Measurements from ENCODE around the gene ANKMY1. TPM values are rescaled to one million over a fixed set of nuclear protein-coding genes. Genes with fewer than 3 reads are reported as not detected.

Gene ANKMY1
- total RNA-seq, 4 donors from 2014 or later, result 13.3 to 40.8 (median 22.0) TPM

DNA sequence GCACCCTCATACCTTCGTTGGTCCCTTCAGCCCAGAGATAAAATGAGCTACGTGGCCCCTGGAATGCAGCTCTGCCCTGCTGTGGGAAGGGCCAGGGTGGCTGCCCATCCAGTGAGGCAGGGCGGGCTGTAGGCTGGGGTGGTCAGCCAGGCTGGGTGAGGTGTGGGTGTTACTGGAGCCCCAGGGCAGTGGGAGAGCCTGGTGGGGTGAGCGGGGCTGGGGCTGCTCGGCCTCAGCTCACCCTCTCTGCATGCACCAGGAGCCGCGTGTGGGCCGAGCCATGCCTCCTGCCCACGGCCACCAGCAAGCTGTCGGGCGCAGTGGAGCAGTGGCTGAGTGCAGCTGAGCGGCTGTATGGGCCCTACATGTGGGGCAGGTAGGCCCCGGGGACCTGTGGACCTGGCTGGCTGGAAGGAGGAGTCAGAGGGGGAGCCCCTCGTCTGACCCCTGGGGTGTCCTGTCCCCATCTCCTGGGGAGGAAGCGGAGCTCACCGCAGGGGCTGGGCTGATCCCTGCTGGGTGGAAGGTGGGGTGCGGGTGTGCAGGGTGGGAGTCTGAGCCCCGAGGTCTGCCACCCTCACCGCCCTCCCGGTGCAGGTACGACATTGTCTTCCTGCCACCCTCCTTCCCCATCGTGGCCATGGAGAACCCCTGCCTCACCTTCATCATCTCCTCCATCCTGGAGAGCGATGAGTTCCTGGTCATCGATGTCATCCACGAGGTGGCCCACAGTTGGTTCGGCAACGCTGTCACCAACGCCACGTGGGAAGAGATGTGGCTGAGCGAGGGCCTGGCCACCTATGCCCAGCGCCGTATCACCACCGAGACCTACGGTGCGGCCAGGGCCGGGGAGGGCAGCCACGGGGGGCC lies 16.0 kb upstream of the ANKMY1 start:
- Histone ChIP-seq H3K4me1 (peaks cover 0 to 9% of the 10 kb centered on the region in 2 donors), H3K9me3 (no peaks in the 10 kb centered on the region), H3K36me3 (no peaks in the 10 kb centered on the region), H3K27ac (no peak overlapping the region), H3K4me3 (no peak overlapping the region), H3K27me3 (no peaks in the 10 kb centered on the region)
- DNase-seq, result no peak
- intact Hi-C loops (cut with DNase I; ENCODE audit: low total_unique reads), result no loop called here
- TF ChIP-seq, protein P1, sequence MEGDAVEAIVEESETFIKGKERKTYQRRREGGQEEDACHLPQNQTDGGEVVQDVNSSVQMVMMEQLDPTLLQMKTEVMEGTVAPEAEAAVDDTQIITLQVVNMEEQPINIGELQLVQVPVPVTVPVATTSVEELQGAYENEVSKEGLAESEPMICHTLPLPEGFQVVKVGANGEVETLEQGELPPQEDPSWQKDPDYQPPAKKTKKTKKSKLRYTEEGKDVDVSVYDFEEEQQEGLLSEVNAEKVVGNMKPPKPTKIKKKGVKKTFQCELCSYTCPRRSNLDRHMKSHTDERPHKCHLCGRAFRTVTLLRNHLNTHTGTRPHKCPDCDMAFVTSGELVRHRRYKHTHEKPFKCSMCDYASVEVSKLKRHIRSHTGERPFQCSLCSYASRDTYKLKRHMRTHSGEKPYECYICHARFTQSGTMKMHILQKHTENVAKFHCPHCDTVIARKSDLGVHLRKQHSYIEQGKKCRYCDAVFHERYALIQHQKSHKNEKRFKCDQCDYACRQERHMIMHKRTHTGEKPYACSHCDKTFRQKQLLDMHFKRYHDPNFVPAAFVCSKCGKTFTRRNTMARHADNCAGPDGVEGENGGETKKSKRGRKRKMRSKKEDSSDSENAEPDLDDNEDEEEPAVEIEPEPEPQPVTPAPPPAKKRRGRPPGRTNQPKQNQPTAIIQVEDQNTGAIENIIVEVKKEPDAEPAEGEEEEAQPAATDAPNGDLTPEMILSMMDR (IDR thresholded peaks at IDR 0.05), result no peak
- TF ChIP-seq POLR2A (IDR thresholded peaks at IDR 0.05), result no peak

- no peak for DNase-seq
- no peaks in the 10 kb centered on the region for H3K36me3 ChIP-seq
- no peaks in the 10 kb centered on the region for H3K9me3 ChIP-seq
- intact Hi-C loops (cut with DNase I; ENCODE audit: low total_unique reads), result no loop called here
- no peak overlapping the region for H3K27ac ChIP-seq
- TF ChIP-seq, protein P1 (IDR thresholded peaks at IDR 0.05), result no peak
- no peak for TF ChIP-seq POLR2A (IDR thresholded peaks at IDR 0.05)
- no peak overlapping the region for H3K4me3 ChIP-seq
- H3K4me1 ChIP-seq, result peaks cover 0 to 9% of the 10 kb centered on the region in 2 donors
- H3K27me3 ChIP-seq, result no peaks in the 10 kb centered on the region
These were observed 15.3 kb upstream of the ANKMY1 start for GRCh38 chr2:240573071-240573515.

DNA sequence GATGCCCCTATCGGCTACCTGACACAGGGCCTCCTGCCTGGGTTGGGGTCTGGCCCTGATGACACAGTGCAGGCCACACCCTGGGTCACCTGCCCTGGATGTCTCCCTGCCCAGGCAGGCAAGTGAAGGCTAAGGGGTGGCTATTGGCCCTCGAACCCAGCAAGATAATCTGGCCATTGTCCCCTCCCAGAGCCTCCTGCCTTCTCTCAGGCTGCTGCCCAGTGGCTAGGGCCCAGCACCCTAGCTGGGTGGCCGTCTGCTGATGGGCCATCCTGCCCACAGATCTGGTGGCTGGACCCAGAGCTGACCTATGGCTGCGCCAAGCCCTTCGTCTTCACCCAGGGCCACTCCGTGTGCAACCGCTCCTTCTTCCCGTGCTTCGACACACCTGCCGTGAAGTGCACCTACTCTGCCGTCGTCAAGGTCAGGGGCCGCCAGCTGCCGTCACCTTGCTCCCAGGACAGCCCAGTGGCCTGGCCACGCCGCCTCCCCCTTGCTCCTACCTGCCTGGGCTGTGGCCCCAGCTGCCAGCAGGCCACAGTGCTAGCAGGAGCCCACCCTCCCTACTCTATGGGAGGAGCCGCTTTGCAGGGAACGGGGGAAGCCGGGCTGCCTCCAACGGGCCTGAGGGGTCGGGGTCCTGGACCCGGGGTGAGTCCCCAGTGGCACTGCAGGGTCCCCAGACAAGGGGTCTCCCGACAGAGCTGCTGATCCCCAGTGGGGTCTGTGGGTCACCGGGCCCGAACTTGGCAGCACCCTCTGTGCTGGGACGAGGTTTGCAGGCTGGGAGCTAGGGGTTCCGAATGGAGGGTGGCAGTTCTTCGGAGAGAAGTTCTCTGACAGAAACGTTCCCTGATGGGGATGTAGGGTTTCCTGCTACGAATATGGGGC lies 14.6 kb upstream of the ANKMY1 start:
- Histone ChIP-seq H3K36me3 (no peaks in the 10 kb centered on the region), H3K9me3 (no peaks in the 10 kb centered on the region), H3K27me3 (no peaks in the 10 kb centered on the region), H3K4me3 (no peak overlapping the region), H3K4me1 (peaks cover 0 to 14% of the 10 kb centered on the region in 2 donors), H3K27ac (no peak overlapping the region)
- intact Hi-C loops (cut with DNase I; ENCODE audit: low total_unique reads), result no loop called here
- DNase-seq, result no peak
- TF ChIP-seq, protein P1 (IDR thresholded peaks at IDR 0.05), result no peak
- no peak for TF ChIP-seq POLR2A (IDR thresholded peaks at IDR 0.05)

DNA sequence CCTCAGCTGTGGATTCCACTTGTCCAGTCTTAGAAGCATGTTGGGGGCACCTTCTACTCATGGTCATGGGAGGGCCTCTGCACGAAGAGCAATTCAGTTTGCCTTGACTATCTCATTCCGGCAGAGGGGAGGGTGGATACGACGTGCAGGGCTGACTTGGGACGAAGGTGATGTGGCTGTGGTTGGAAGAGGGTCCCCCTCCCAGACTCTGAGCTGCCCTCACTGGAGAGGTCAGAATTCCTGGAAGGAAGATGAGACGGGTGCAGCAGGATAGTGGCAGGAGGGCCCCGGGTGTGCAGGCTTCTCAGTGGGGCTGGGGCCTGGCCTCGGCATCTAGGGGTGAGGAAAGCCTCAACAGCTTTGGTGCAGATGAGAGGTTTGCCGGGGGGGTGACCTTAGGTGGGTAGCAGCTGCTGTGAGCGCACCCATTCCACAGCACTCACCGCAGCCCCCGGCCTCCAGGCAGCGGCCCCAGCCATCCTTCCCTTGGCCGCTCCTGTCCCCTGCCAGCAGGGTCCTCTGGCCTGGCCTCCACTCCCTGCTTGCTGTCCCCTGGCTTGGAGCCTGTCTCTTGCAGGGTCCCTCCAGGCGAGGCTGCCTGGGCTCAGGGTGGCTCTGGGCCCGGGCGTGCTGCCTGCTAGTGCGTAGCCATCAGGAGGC lies 13.7 kb upstream of the ANKMY1 start:
- no peak overlapping the region for H3K4me3 ChIP-seq
- H3K36me3 ChIP-seq, result no peaks in the 10 kb centered on the region
- H3K27me3 ChIP-seq, result no peaks in the 10 kb centered on the region
- no peak for TF ChIP-seq POLR2A (IDR thresholded peaks at IDR 0.05)
- TF ChIP-seq, protein P1 (IDR thresholded peaks at IDR 0.05), result no peak
- H3K27ac ChIP-seq, result no peak overlapping the region
- DNase-seq, result no peak
- intact Hi-C loops (cut with DNase I; ENCODE audit: low total_unique reads), result no loop called here
- H3K9me3 ChIP-seq, result no peaks in the 10 kb centered on the region
- H3K4me1 ChIP-seq, result peaks cover 0 to 23% of the 10 kb centered on the region in 2 donors
